Loucy (cell line): ENCODE data around the gene CACNA1C.
"Not testable (repeated sequence)": the region's sequence is repeated elsewhere in the genome, so short reads cannot be mapped to it uniquely, and the experiment has no call there.

ENCODE experiments used
- H2AFZ ChIP-seq: fragments of 200-600 bp; sonication (generic); 2 replicates; pipeline ENCODE4 v1.6.0; 2016; ENCODE audit warnings: antibody characterized with exemption, mild to moderate bottlenecking, low read length, moderate library complexity
- H3F3A ChIP-seq: fragments of 200-600 bp; 2 replicates; pipeline ENCODE4 v1.6.0; 2016; ENCODE audit warnings: antibody characterized with exemption, low read depth, mild to moderate bottlenecking
- H3K27me3 ChIP-seq: fragments of 200-600 bp; sonication (generic); 2 replicates; pipeline ENCODE4 v1.6.1; 2014; ENCODE audit warnings: low read length, mild to moderate bottlenecking; ENCODE audit not compliant: insufficient read depth, poor library complexity, severe bottlenecking
- H3K36me3 ChIP-seq: fragments of 200-600 bp; sonication (generic); 2 replicates; pipeline ENCODE4 v1.6.1; 2016; ENCODE audit warnings: low read length; ENCODE audit not compliant: insufficient read depth
- H3K4me1 ChIP-seq: fragments of 200-600 bp; sonication (generic); 2 replicates; pipeline ENCODE4 v1.5.1; 2014; ENCODE audit warnings: low read length, mild to moderate bottlenecking; ENCODE audit not compliant: insufficient read depth, poor library complexity, severe bottlenecking
- H3K4me2 ChIP-seq: fragments of 200-600 bp; sonication (generic); 2 replicates; pipeline ENCODE4 v1.6.0; 2014; ENCODE audit warnings: antibody characterized with exemption, low read length, low read depth, mild to moderate bottlenecking; ENCODE audit not compliant: poor library complexity, severe bottlenecking
- H3K4me3 ChIP-seq: fragments of 200-600 bp; sonication (generic); 2 replicates; pipeline ENCODE4 v1.5.1; 2014; ENCODE audit warnings: low read length, mild to moderate bottlenecking, mixed read lengths; ENCODE audit not compliant: poor library complexity, severe bottlenecking
- H3K79me2 ChIP-seq: fragments of 200-600 bp; sonication (generic); 2 replicates; pipeline ENCODE4 v1.6.1; 2014; ENCODE audit warnings: low read length; ENCODE audit not compliant: insufficient read depth
- H3K9ac ChIP-seq: fragments of 200-600 bp; sonication (generic); 2 replicates; pipeline ENCODE4 v1.6.0; 2014; ENCODE audit warnings: mild to moderate bottlenecking, low read depth, low read length, moderate library complexity; ENCODE audit not compliant: poor library complexity, severe bottlenecking
- H3K9me2 ChIP-seq: fragments of 200-600 bp; sonication (generic); replicated peaks from 2 replicates; pipeline ENCODE4 v1.6.1; 2016; ENCODE audit warnings: low read depth, low read length, mixed read lengths
- H3K9me3 ChIP-seq: fragments of 200-600 bp; sonication (generic); 2 replicates; pipeline ENCODE4 v1.6.1; 2014; ENCODE audit warnings: mild to moderate bottlenecking, antibody characterized with exemption, low read length, low read depth; ENCODE audit not compliant: insufficient read depth
- H4K20me1 ChIP-seq: fragments of 200-600 bp; sonication (generic); 2 replicates; pipeline ENCODE4 v1.6.0; 2014; ENCODE audit warnings: antibody characterized with exemption, low read length, mild to moderate bottlenecking; ENCODE audit not compliant: insufficient read depth, poor library complexity, severe bottlenecking
- EZH2phosphoT487 ChIP-seq: fragments of 200-600 bp; IDR thresholded peaks from 2 replicates; pipeline ENCODE4 v1.6.1; 2018; ENCODE audit warnings: antibody characterized with exemption, mild to moderate bottlenecking, moderate library complexity, borderline replicate concordance
- TF ChIP-seq, protein P1 (sequence below): fragments of 200-600 bp; sonication (generic); conservative IDR thresholded peaks from 2 replicates; pipeline ENCODE4 v1.5.1; 2014; ENCODE audit warnings: mild to moderate bottlenecking, antibody characterized with exemption, low read length

CACNA1C gene

GRCh38 chr12:2251526-2252209, 198.9 kb downstream of the CACNA1C start:
- H3K9me3 ChIP-seq, result no peaks in the 10 kb centered on the region; the same call in 1 of the 2 replicates
- H3K27me3 ChIP-seq, result no peaks in the 10 kb centered on the region
- no peak overlapping the region for H2AFZ ChIP-seq
- TF ChIP-seq EZH2phosphoT487, result no peak
- TF ChIP-seq, protein P1, sequence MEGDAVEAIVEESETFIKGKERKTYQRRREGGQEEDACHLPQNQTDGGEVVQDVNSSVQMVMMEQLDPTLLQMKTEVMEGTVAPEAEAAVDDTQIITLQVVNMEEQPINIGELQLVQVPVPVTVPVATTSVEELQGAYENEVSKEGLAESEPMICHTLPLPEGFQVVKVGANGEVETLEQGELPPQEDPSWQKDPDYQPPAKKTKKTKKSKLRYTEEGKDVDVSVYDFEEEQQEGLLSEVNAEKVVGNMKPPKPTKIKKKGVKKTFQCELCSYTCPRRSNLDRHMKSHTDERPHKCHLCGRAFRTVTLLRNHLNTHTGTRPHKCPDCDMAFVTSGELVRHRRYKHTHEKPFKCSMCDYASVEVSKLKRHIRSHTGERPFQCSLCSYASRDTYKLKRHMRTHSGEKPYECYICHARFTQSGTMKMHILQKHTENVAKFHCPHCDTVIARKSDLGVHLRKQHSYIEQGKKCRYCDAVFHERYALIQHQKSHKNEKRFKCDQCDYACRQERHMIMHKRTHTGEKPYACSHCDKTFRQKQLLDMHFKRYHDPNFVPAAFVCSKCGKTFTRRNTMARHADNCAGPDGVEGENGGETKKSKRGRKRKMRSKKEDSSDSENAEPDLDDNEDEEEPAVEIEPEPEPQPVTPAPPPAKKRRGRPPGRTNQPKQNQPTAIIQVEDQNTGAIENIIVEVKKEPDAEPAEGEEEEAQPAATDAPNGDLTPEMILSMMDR, result no peak
- no peaks in the 10 kb centered on the region for H4K20me1 ChIP-seq
- H3K9ac ChIP-seq, result no peak overlapping the region
- no peaks in the 10 kb centered on the region for H3K9me2 ChIP-seq
- H3K4me1 ChIP-seq, result no peaks in the 10 kb centered on the region
- H3F3A ChIP-seq, result 0 out of 2 replicates have a peak, but pooled peaks cover 4% of the 10 kb centered on the region
- no peak overlapping the region for H3K4me3 ChIP-seq
- H3K79me2 ChIP-seq, result no peaks in the 10 kb centered on the region
- H3K36me3 ChIP-seq, result no peaks in the 10 kb centered on the region
- no peak overlapping the region for H3K4me2 ChIP-seq

DNA sequence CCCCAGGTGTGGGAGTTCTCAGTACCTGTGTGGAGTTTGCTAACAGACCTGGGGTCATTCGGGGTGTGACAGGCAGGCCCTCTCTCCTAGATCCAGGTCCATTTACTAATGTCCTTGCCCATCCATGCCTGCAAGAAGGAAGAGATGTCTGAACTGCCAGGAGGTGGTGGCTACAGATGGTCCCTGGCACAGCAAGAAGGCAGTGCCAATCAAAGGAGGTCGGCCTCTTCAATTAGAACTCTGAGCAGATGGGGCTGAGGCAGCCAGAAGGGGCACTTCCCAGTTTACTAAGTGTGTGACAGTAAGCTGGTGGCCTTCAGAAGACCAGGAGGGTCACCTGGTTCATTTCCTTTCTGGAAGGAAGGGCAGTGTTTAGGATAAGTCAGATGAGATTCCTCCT, 202.5 kb downstream of the CACNA1C start:
- no peaks in the 10 kb centered on the region for H3K79me2 ChIP-seq
- no peaks in the 10 kb centered on the region; the same call in 1 of the 2 replicates for H3K9me3 ChIP-seq
- H4K20me1 ChIP-seq, result no peaks in the 10 kb centered on the region
- H2AFZ ChIP-seq, result no peak overlapping the region
- no peaks in the 10 kb centered on the region for H3K9me2 ChIP-seq
- no peaks in the 10 kb centered on the region for H3K4me1 ChIP-seq
- 0 out of 2 replicates have a peak, but pooled peaks cover 4% of the 10 kb centered on the region for H3F3A ChIP-seq
- H3K4me3 ChIP-seq, result no peak overlapping the region
- no peaks in the 10 kb centered on the region for H3K27me3 ChIP-seq
- TF ChIP-seq, protein P1, result no peak
- no peak for TF ChIP-seq EZH2phosphoT487
- no peak overlapping the region for H3K4me2 ChIP-seq
- no peak overlapping the region for H3K9ac ChIP-seq
- H3K36me3 ChIP-seq, result no peaks in the 10 kb centered on the region

- H2AFZ ChIP-seq, H3K79me2 ChIP-seq, H3K27me3 ChIP-seq, H3K9ac ChIP-seq, H3K4me2 ChIP-seq, H4K20me1 ChIP-seq, H3K9me3 ChIP-seq, H3F3A ChIP-seq, H3K36me3 ChIP-seq, H3K4me1 ChIP-seq, H3K9me2 ChIP-seq, H3K4me3 ChIP-seq: not testable (repeated sequence)
Measured at GRCh38 chr12:2255731-2256130, 202.9 kb downstream of the CACNA1C start.

- H3K9ac ChIP-seq, result no peak overlapping the region
- no peak overlapping the region for H2AFZ ChIP-seq
- no peak for TF ChIP-seq EZH2phosphoT487
- TF ChIP-seq, protein P1, result no peak
- H3K9me2 ChIP-seq, result no peaks in the 10 kb centered on the region
- no peaks in the 10 kb centered on the region for H3K79me2 ChIP-seq
- no peaks in the 10 kb centered on the region for H3K36me3 ChIP-seq
- no peak overlapping the region for H3K4me2 ChIP-seq
- H3K4me3 ChIP-seq, result no peak overlapping the region
- no peaks in the 10 kb centered on the region for H3K4me1 ChIP-seq
- no peaks in the 10 kb centered on the region for H4K20me1 ChIP-seq
- no peaks in the 10 kb centered on the region for H3K27me3 ChIP-seq
- H3F3A ChIP-seq, result 0 out of 2 replicates have a peak, but pooled peaks cover 4% of the 10 kb centered on the region
- no peaks in the 10 kb centered on the region; the same call in 1 of the 2 replicates for H3K9me3 ChIP-seq
Measured at GRCh38 chr12:2256453-2256852, 203.7 kb downstream of the CACNA1C start.
